SU-DHL-6 (cell line): Measurements from ENCODE around the gene MPIG6B.

Experiments
- CTCF ChIP-seq: fragments of 200-600 bp; sonication (generic); IDR thresholded peaks from one replicate; pipeline ENCODE4 v1.5.1; 2017; ENCODE audit warnings: antibody characterized with exemption, mild to moderate bottlenecking, low read length, moderate library complexity; ENCODE audit not compliant: insufficient read depth, poor library complexity, severe bottlenecking
- EZH2phosphoT487 ChIP-seq: fragments of 200-600 bp; sonication (generic), shearing (Covaris generic); conservative IDR thresholded peaks from 2 replicates; pipeline ENCODE4 v1.6.1; 2018; ENCODE audit warnings: mild to moderate bottlenecking, antibody characterized with exemption, low read length, moderate library complexity, mixed read lengths

DNA sequence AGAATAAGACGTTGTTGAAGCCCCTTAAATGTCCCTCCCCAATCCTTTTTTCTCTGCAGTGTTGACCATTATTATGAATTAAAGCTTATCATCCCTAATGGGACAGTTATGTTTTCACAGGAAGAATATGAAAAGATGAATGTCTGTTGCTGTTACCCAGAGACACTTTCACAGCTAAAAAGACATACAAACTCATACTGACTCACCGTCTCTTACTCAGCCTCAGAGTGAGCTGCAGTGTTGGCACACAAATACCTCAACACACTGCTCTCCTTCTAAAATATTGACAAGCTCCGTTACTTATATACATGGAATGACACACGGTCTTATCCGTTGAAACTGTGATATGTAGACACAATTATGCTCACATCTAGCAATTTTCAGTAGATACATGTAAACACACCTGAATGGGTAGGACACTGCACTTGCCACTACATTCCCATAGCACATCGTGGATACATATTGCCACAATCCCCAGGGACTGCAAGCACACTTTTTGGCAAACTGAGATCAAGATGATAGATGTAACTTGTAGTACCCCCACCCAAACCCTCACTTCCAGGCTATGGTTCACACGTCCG, 29.7 kb downstream of the MPIG6B start:
- TF ChIP-seq CTCF: no peak
- TF ChIP-seq EZH2phosphoT487: no peak
